ENCODE results near the gene BTBD9.
A peak's percentile ranks its signal among the peaks of the same experiment; 100 is the strongest.

BTBD9 gene

GRCh38 chr6:38617856-38618255 is 21.9 kb downstream of the BTBD9 start:
- no peak for TF ChIP-seq CTCF (conservative IDR thresholded peaks at IDR 0.05; ENCODE audit: low read depth, low read length)
- no peak for DNase-seq (ENCODE audit: low read depth)
- H3K4me3 ChIP-seq (ENCODE audit: low read length), result no peak overlapping the region

DNA sequence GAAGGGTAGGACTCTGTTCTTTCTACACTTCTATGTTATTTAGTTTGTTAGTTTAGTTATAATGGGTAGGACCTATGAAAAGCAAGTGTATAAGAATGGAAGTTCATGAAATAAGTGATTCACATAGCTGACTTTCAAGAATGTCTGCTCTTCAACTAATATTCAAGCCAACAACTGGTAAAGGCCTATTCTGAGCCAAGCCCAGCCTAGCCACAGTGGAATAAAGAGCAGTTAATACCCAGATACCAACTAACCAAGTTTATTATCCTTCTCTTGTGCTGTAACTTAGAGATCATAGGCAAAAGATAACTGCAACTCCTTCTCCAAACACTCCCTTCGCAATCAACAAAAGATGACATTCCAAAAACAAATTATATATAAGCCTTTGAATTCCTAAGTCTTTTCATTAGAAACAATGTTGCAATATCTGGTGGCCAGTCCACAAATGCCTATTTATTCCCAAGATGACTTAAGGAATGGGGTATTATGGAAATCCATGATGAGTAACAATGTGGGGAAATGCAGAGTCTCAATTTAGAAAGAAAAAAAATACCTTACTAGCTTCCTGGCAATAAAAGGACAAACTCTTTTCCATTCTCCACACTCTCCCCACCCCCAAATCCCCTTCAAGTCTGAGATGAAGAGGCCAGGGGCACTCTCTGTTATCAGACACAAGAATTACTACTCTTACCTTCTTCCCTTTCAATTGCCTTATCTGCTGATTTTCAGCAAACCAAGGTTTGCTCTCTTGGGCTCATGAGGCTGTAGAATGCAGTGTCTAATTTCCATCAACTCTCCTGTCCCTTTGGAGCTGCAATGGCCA is 27.4 kb downstream of the BTBD9 start:
- no peak for TF ChIP-seq CTCF (conservative IDR thresholded peaks at IDR 0.05; ENCODE audit: low read depth, low read length)
- no peak for DNase-seq (ENCODE audit: low read depth)
- H3K4me3 ChIP-seq (ENCODE audit: low read length), result no peak overlapping the region

DNA sequence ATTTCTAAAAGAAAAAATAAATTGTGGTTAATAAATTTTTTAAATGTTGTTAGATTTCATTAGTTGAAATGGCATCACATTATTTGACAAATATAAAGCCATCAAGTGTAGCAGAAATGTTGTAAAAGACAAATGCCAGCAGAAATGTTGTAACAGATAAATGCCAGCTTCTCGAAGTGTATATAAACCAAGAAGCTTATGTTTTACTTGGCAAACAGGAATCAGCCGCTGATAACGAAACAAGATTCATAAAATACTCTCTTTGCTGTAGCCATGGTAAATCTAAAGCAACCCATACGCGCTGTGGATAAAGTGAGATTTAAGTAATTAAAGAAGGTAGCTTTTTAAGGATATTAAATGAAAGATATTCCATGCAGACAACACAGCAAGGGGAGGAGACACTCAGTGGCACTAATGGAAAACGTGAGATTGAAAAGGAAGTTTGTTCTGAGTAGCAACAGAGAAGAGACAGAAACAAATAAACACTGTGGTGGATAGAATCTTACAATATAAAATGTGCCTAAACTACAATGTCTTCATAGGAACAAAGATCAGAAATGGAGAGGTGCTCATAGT is 29.6 kb downstream of the BTBD9 start:
- TF ChIP-seq CTCF (conservative IDR thresholded peaks at IDR 0.05; ENCODE audit: low read depth, low read length), result no peak
- H3K4me3 ChIP-seq (ENCODE audit: low read length), result no peak overlapping the region
- no peak for DNase-seq (ENCODE audit: low read depth)

GRCh38 chr6:38604700-38605099 is 35.0 kb downstream of the BTBD9 start:
- H3K4me3 ChIP-seq (ENCODE audit: low read length), result no peak overlapping the region
- TF ChIP-seq CTCF (conservative IDR thresholded peaks at IDR 0.05; ENCODE audit: low read depth, low read length), result no peak
- peak; percentile 67 for DNase-seq (ENCODE audit: low read depth)

DNA sequence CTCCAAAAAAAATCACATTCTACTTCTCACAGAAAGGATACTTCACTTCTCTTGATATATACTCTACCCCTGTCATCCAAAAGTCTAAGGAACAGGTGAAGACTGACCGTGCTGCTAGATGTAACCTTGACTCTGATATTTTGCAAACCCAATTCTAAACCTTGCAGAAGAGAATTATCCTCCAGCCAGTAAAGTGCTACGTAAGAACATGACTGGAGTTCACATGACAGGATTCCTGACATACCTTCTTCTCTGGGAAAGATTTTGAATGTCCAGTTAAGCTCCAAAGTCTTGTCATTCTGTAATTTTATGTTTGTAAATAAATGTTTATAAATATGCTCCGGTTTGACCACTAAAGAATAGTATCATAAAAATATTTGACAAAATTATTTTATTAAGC is 35.8 kb downstream of the BTBD9 start:
- no peak for TF ChIP-seq CTCF (conservative IDR thresholded peaks at IDR 0.05; ENCODE audit: low read depth, low read length)
- DNase-seq (ENCODE audit: low read depth), result peak; percentile 80
- no peak overlapping the region for H3K4me3 ChIP-seq (ENCODE audit: low read length)

- no peak for DNase-seq (ENCODE audit: low read depth)
- H3K4me3 ChIP-seq (ENCODE audit: low read length), result no peak overlapping the region
- no peak for TF ChIP-seq CTCF (conservative IDR thresholded peaks at IDR 0.05; ENCODE audit: low read depth, low read length)
These were observed 36.2 kb downstream of the BTBD9 start for GRCh38 chr6:38603496-38603895.

Measured in retinal pigment epithelial cell (primary cell).